Measurements from ENCODE around the gene PLCH1. TPM values are rescaled to one million over a fixed set of nuclear protein-coding genes. Genes with fewer than 3 reads are reported as not detected.

PLCH1 gene
- total RNA-seq, 1 experiment from 2014 or later, result 3.8 TPM

GRCh38 chr3:155651489-155652218, 93.2 kb downstream of the PLCH1 start:
- TF ChIP-seq EZH2 (IDR thresholded peaks at IDR 0.05), result no peak
- TF ChIP-seq CBX3 (IDR thresholded peaks at IDR 0.05; ENCODE audit: low read depth), result no peak
- TF ChIP-seq ELF1 (IDR thresholded peaks at IDR 0.05; ENCODE audit: borderline replicate concordance, low read depth), result no peak
- no peak for TF ChIP-seq SIN3A (IDR thresholded peaks at IDR 0.05; ENCODE audit: low read depth)
- no peak for TF ChIP-seq YY1 (IDR thresholded peaks at IDR 0.05; ENCODE audit: extremely low read depth, insufficient replicate concordance, low read depth, low read length)
- TF ChIP-seq TCF7L2 (IDR thresholded peaks at IDR 0.05; ENCODE audit: borderline replicate concordance, extremely low read depth, insufficient read depth, insufficient read length), result no peak
- no peak for TF ChIP-seq ZFX (IDR thresholded peaks at IDR 0.05)
- no peak for TF ChIP-seq JUND (IDR thresholded peaks at IDR 0.05)
- TF ChIP-seq POLR2A (IDR thresholded peaks at IDR 0.05; ENCODE audit: borderline replicate concordance, extremely low read depth, insufficient read depth, insufficient read length), result no peak
- no peak for TF ChIP-seq ZNF274 (IDR thresholded peaks at IDR 0.05; ENCODE audit: low read depth, low read length)
- no peak for TF ChIP-seq SP1 (IDR thresholded peaks at IDR 0.05; ENCODE audit: low read depth)
- TF ChIP-seq CTCF (IDR thresholded peaks at IDR 0.05 in 2 of 3, conservative IDR thresholded peaks at IDR 0.05 in 1 of 3; ENCODE audit: borderline replicate concordance in 1 of 3, insufficient read depth in 1 of 3, low read depth in 2 of 3, low read length in 2 of 3), result no peak
- Histone ChIP-seq H3K79me2 (ENCODE audit: insufficient read depth, low read length) (no peaks in the 10 kb centered on the region), H3K27ac (ENCODE audit: low read depth, low read length) (no peak overlapping the region), H3K9me3 (ENCODE audit: control insufficient read depth in 1 of 2, insufficient read depth in 1 of 2, low read depth in 1 of 2, low read length in 2 of 2) (no peaks in the 10 kb centered on the region), H2AFZ (ENCODE audit: low read depth, low read length, poor library complexity, severe bottlenecking) (no peak overlapping the region), H3K36me3 (ENCODE audit: control insufficient read depth in 1 of 2, insufficient read depth in 2 of 2, low read length in 2 of 2) (no peaks in the 10 kb centered on the region), H3K4me1 (ENCODE audit: control insufficient read depth in 1 of 2, insufficient read depth in 2 of 2, low read length in 2 of 2) (no peaks in the 10 kb centered on the region), H3K4me2 (ENCODE audit: low read length) (no peak overlapping the region), H3K27me3 (ENCODE audit: insufficient read depth, low read length) (no peaks in the 10 kb centered on the region), H3K9me2 (ENCODE audit: insufficient read depth) (no peaks in the 10 kb centered on the region), H4K20me1 (ENCODE audit: insufficient read depth) (no peaks in the 10 kb centered on the region), H3K4me3 (replicated peaks in 1 of 2; ENCODE audit: low read depth in 1 of 2, low read length in 2 of 2) (no peak overlapping the region), H3K9ac (ENCODE audit: low read length) (no peak overlapping the region)
- ATAC-seq, result no peak
- DNase-seq (ENCODE audit: low read depth, low spot score), result no peak
- no TSS peak for BruUV-seq (replicated peaks)
- intact Hi-C loops (cut with micrococcal nuclease), result no loop called here
- POLR2A ChIA-PET, result no interaction called here
- RAD21 ChIA-PET (ENCODE audit: low non-redundant PET in 1 of 2, low total read pairs in 2 of 2, uncharacterized antibody in 2 of 2, unreplicated experiment in 2 of 2), result no interaction called here
- CTCF ChIA-PET, result no interaction called here
